HepG2 (cell line): ENCODE data around the gene XKR7. TPM values are rescaled to one million over a fixed set of nuclear protein-coding genes. Genes with fewer than 3 reads are reported as not detected.

Experiments used
- ATAD3A ChIP-seq: sonication (generic); formaldehyde crosslinking; IDR thresholded peaks from 2 replicates; pipeline ENCODE4 v1.4.0; 2020; ENCODE audit warnings: missing genetic modification reagents
- CREB1 ChIP-seq, 2 experiments: fragments of 450-650 bp in 1 of 2; IDR thresholded peaks; 2 replicates each; pipeline ENCODE4 v1.6.1; 2016 to 2017; ENCODE audit warnings: control low read depth in 1 of 2, mild to moderate bottlenecking in 1 of 2, missing compliant biosample characterization in 1 of 2, missing genetic modification characterization in 1 of 2
- ETV5 ChIP-seq: IDR thresholded peaks from 2 replicates; pipeline ENCODE4 v1.6.1; 2018; ENCODE audit warnings: missing biosample characterization, missing genetic modification reagents, inconsistent platforms, borderline replicate concordance
- FOSL1 ChIP-seq: sonication (generic); formaldehyde crosslinking; IDR thresholded peaks from 2 replicates; pipeline ENCODE4 v1.9.0; 2021; ENCODE audit warnings: missing genetic modification reagents, borderline replicate concordance
- HOXA3 ChIP-seq: sonication (generic); formaldehyde crosslinking; IDR thresholded peaks from 2 replicates; pipeline ENCODE4 v1.5.0; 2020; ENCODE audit warnings: missing genetic modification reagents
- IRF9 ChIP-seq: sonication (generic); formaldehyde crosslinking; IDR thresholded peaks from 2 replicates; pipeline ENCODE4 v1.8.0; 2022; ENCODE audit warnings: missing genetic modification reagents, mild to moderate bottlenecking, borderline replicate concordance
- KDM5B ChIP-seq: sonication (generic); formaldehyde crosslinking; IDR thresholded peaks from 2 replicates; pipeline ENCODE4 v1.4.0; 2020; ENCODE audit warnings: missing genetic modification reagents, mild to moderate bottlenecking, borderline replicate concordance
- NONO ChIP-seq, 2 experiments: fragments of 450-650 bp in 1 of 2; sonication (generic) in 1 of 2; formaldehyde crosslinking in 1 of 2; IDR thresholded peaks in 1 of 2; conservative IDR thresholded peaks in 1 of 2; 2 replicates each; pipeline versions ENCODE4 v1.6.1 to v1.8.0; 2017 to 2022; ENCODE audit warnings: mild to moderate bottlenecking in 1 of 2, missing genetic modification reagents in 1 of 2, moderate library complexity in 1 of 2
- SP1 ChIP-seq, 2 experiments: fragments of 450-650 bp in 1 of 2; sonication (generic) in 1 of 2; formaldehyde crosslinking in 1 of 2; IDR thresholded peaks; 2 replicates each; pipeline versions ENCODE4 v1.4.0 to v1.6.1; 2016 to 2020; ENCODE audit warnings: missing genetic modification reagents in 1 of 2
- SYNCRIP ChIP-seq: fragments of 200-400 bp; formaldehyde crosslinking; IDR thresholded peaks from 2 replicates; pipeline ENCODE4 v1.6.1; 2018; ENCODE audit warnings: mild to moderate bottlenecking, low read depth, low read length; ENCODE audit not compliant: insufficient read depth
- ZBTB20 ChIP-seq: sonication (generic); formaldehyde crosslinking; IDR thresholded peaks from 2 replicates; pipeline ENCODE4 v1.8.1; 2023; ENCODE audit warnings: missing genetic modification reagents, low read depth, mild to moderate bottlenecking, borderline replicate concordance
- ZEB1 ChIP-seq: IDR thresholded peaks from 2 replicates; pipeline ENCODE4 v1.6.1; 2012; ENCODE audit warnings: mild to moderate bottlenecking, low read depth, inconsistent platforms; ENCODE audit not compliant: insufficient replicate concordance
- ZMYM2 ChIP-seq: sonication (generic); formaldehyde crosslinking; IDR thresholded peaks from 2 replicates; pipeline ENCODE4 v1.8.0; 2022; ENCODE audit warnings: mild to moderate bottlenecking, missing genetic modification reagents
- ZNF205 ChIP-seq: IDR thresholded peaks from 2 replicates; pipeline ENCODE4 v1.6.1; 2018; ENCODE audit warnings: missing biosample characterization, missing genetic modification reagents
- ZNF232 ChIP-seq: sonication (generic); formaldehyde crosslinking; IDR thresholded peaks from 2 replicates; pipeline ENCODE4 v1.4.0; 2020; ENCODE audit warnings: missing genetic modification reagents, borderline replicate concordance
- ZNF263 ChIP-seq: sonication (generic); formaldehyde crosslinking; IDR thresholded peaks from 2 replicates; pipeline ENCODE4 v1.4.0; 2020; ENCODE audit warnings: missing genetic modification reagents
- ZNF451 ChIP-seq: sonication (generic); formaldehyde crosslinking; IDR thresholded peaks from 2 replicates; pipeline ENCODE4 v1.5.0; 2020; ENCODE audit warnings: mild to moderate bottlenecking, missing genetic modification reagents
- ZNF550 ChIP-seq: sonication (generic); formaldehyde crosslinking; IDR thresholded peaks from 2 replicates; pipeline ENCODE4 v1.4.0; 2020; ENCODE audit warnings: mild to moderate bottlenecking, missing genetic modification reagents, borderline replicate concordance
- ZNF564 ChIP-seq: sonication (generic); formaldehyde crosslinking; IDR thresholded peaks from 2 replicates; pipeline ENCODE4 v1.8.1; 2023; ENCODE audit warnings: mild to moderate bottlenecking, missing genetic modification reagents
- ZNF674 ChIP-seq: sonication (generic); formaldehyde crosslinking; IDR thresholded peaks from 2 replicates; pipeline ENCODE4 v1.5.0; 2020; ENCODE audit warnings: low read depth, mild to moderate bottlenecking, missing genetic modification reagents
- ZNF687 ChIP-seq: sonication (generic); formaldehyde crosslinking; IDR thresholded peaks from 2 replicates; pipeline ENCODE4 v1.5.1; 2020; ENCODE audit warnings: mild to moderate bottlenecking, missing genetic modification reagents, moderate library complexity
- ZNF761 ChIP-seq: sonication (generic); formaldehyde crosslinking; conservative IDR thresholded peaks from 2 replicates; pipeline ENCODE4 v1.4.0; 2020; ENCODE audit warnings: mild to moderate bottlenecking, missing genetic modification reagents
- ZNF766 ChIP-seq: sonication (generic); formaldehyde crosslinking; IDR thresholded peaks from 2 replicates; pipeline ENCODE4 v1.5.0; 2020; ENCODE audit warnings: missing genetic modification reagents, borderline replicate concordance
- polyA plus RNA-seq, 8 experiments: library from polyadenylated mRNA; depleted of rRNA in 3 of 8; stranded (reverse) in 7 of 8; unstranded in 1 of 8; fragments of >200 nt; fragmentation: Illumina TruSeq in 4 of 8; extraction: Trizol in 4 of 8; gene quantifications; 2 replicates each; pipeline versions ENCODE4 v1.2.1 to v1.2.3, GENCODE V29; 2011 to 2016; ENCODE audit warnings: low read depth in 4 of 8, missing spikeins in 1 of 8, mixed read lengths in 1 of 8; ENCODE audit not compliant: insufficient read depth in 1 of 8
- total RNA-seq, 5 experiments: library from RNA; depleted of rRNA; stranded (reverse); fragments of >200 nt; fragmentation: Illumina TruSeq; extraction: Trizol; gene quantifications; 2 replicates each; pipeline ENCODE4 v1.2.3, GENCODE V29; 2016; ENCODE audit warnings: low read depth in 1 of 5

The XKR7 gene
- total and polyA plus RNA-seq, 2 of the 13 experiments (the other 11 are each of a cell fraction or from before 2014, with no cell fraction given): not detected

- no peak for TF ChIP-seq FOSL1 (CRISPR knock-in tag)
- no peak for TF ChIP-seq ZNF564 (CRISPR knock-in tag)
- 0 out of 2 replicates have a peak, but pooled peaks have one; percentile 11 for TF ChIP-seq ETV5
- peak; percentile 59 for TF ChIP-seq ZNF687
- peak; percentile 42; the same call in 1 of the 2 replicates for TF ChIP-seq HOXA3 (CRISPR knock-in tag)
- peak; percentile 37 for TF ChIP-seq ZNF263 (CRISPR knock-in tag)
- 0 out of 2 replicates have a peak, but pooled peaks have one; percentile 35 for TF ChIP-seq ZBTB20 (CRISPR knock-in tag)
- TF ChIP-seq ATAD3A (CRISPR knock-in tag): 0 out of 2 replicates have a peak, but pooled peaks have one; percentile 13
- 0 out of 2 replicates have a peak, but pooled peaks have one; percentile 39 for TF ChIP-seq ZNF674
- 0 out of 2 replicates have a peak, but pooled peaks have one; percentile 39 for TF ChIP-seq ZNF205
- TF ChIP-seq ZNF766 (CRISPR knock-in tag): no peak
- no peak for TF ChIP-seq ZNF550
- TF ChIP-seq IRF9 (CRISPR knock-in tag): peak; percentile 31; the same call in 1 of the 2 replicates
- 0 out of 2 replicates have a peak, but pooled peaks have one; percentile 68 for TF ChIP-seq ZNF232 (CRISPR knock-in tag)
- TF ChIP-seq CREB1 (IDR thresholded peaks at IDR 0.05): no peak
- no peak for TF ChIP-seq CREB1 (CRISPR knock-in tag; IDR thresholded peaks at IDR 0.05)
- no peak for TF ChIP-seq ZEB1
- TF ChIP-seq KDM5B (CRISPR knock-in tag): peak; percentile 79
- TF ChIP-seq SYNCRIP: no peak
- TF ChIP-seq ZMYM2 (CRISPR knock-in tag): no peak
- no peak; the same call in 1 of the 2 replicates for TF ChIP-seq ZNF451 (CRISPR knock-in tag)
- 0 out of 2 replicates have a peak, but pooled peaks have one; percentile 36 for TF ChIP-seq ZNF761 (CRISPR knock-in tag)
- TF ChIP-seq NONO (IDR thresholded peaks at IDR 0.05): no peak
- TF ChIP-seq NONO (CRISPR knock-in tag; conservative IDR thresholded peaks at IDR 0.05): 0 out of 2 replicates have a peak, but pooled peaks have one; percentile 39
- TF ChIP-seq SP1 (IDR thresholded peaks at IDR 0.05): no peak
- peak; percentile 82 for TF ChIP-seq SP1 (CRISPR knock-in tag; IDR thresholded peaks at IDR 0.05)
These were observed 50.6 kb downstream of the XKR7 start (continued) for GRCh38 chr20:32018269-32019155.
